A549 (cell line): ENCODE measurements around the gene CTXND2.

ENCODE experiments used
- CTCF ChIP-seq: fragments of >200 bp; sonication (Bioruptor Twin); formaldehyde crosslinking; IDR thresholded peaks from 3 replicates; pipeline ENCODE4 v1.5.1; 2016
- MAX ChIP-seq: IDR thresholded peaks from 2 replicates; pipeline ENCODE4 v1.6.1; 2012
- NPAS2 ChIP-seq: fragments of 250-450 bp; sonication (Bioruptor Pico); IDR thresholded peaks from 2 replicates; pipeline ENCODE4 v1.8.0; 2022; ENCODE audit warnings: mild to moderate bottlenecking, moderate library complexity, borderline replicate concordance
- PBX3 ChIP-seq: IDR thresholded peaks from 2 replicates; pipeline ENCODE4 v1.6.1; 2012
- POLR2A ChIP-seq: IDR thresholded peaks from 2 replicates; pipeline ENCODE4 v1.6.1; 2012; ENCODE audit warnings: mild to moderate bottlenecking, low read length

GRCh38 chr1:150961756-150962155 is 74.8 kb downstream of the CTXND2 start:
- no peak for TF ChIP-seq CTCF
- no peak for TF ChIP-seq MAX
- TF ChIP-seq POLR2A = no peak
- TF ChIP-seq NPAS2 = no peak
- no peak for TF ChIP-seq PBX3
